Esophagus muscularis mucosa (tissue), 4 donors: Measurements from ENCODE around the gene GLS. TPM values are rescaled to one million over a fixed set of nuclear protein-coding genes. Genes with fewer than 3 reads are reported as not detected.

Source experiments
- DNase-seq: peaks from one replicate; pipeline ENCODE4 v3.0.0-alpha.2; 2017; ENCODE audit errors: extremely low spot score
- H3K27ac ChIP-seq, 4 donors: fragments of 200-600 bp; sonication (generic); replicated peaks in 1 of 4; 1 replicate in 3 of 4; 2 replicates in 1 of 4; pipeline ENCODE4 v1.5.1; 2016 to 2019; ENCODE audit warnings: mild to moderate bottlenecking in 1 of 4
- H3K27me3 ChIP-seq, 4 donors: fragments of 200-600 bp; sonication (generic); one replicate each; pipeline versions ENCODE4 v1.5.1 to v1.6.0; 2016 to 2019
- H3K36me3 ChIP-seq, 4 donors: fragments of 200-600 bp; sonication (generic); one replicate each; pipeline ENCODE4 v1.5.1; 2016 to 2019
- H3K4me1 ChIP-seq, 4 donors: fragments of 200-600 bp; sonication (generic); one replicate each; pipeline ENCODE4 v1.5.1; 2016 to 2019
- H3K4me3 ChIP-seq, 4 donors: fragments of 200-600 bp; sonication (generic); 1 replicate in 2 of 4; 2 replicates in 2 of 4; pipeline ENCODE4 v1.5.1; 2016 to 2019; ENCODE audit warnings: mild to moderate bottlenecking in 4 of 4, moderate library complexity in 1 of 4
- H3K9me3 ChIP-seq, 4 donors: fragments of 200-600 bp; sonication (generic); 1 replicate in 3 of 4; 2 replicates in 1 of 4; pipeline ENCODE4 v1.5.1; 2016 to 2019
- CTCF ChIP-seq, 3 experiments: fragments of 200-600 bp in 2 of 3; fragments of 450-650 bp in 1 of 3; sonication (generic) in 2 of 3; IDR thresholded peaks; one replicate each; pipeline ENCODE4 v1.5.1; 2017 to 2019; ENCODE audit warnings: antibody characterized with exemption in 3 of 3, mild to moderate bottlenecking in 2 of 3, moderate library complexity in 1 of 3
- EP300 ChIP-seq: sonication (generic); formaldehyde crosslinking; IDR thresholded peaks from one replicate; pipeline ENCODE4 v1.6.1; 2017; ENCODE audit warnings: antibody characterized with exemption
- POLR2A ChIP-seq: fragments of 450-650 bp; IDR thresholded peaks from one replicate; pipeline ENCODE4 v1.6.1; 2017; ENCODE audit warnings: antibody characterized with exemption, moderate library complexity, mild to moderate bottlenecking, low read depth
- POLR2AphosphoS5 ChIP-seq, 2 donors: sonication (generic); formaldehyde crosslinking; IDR thresholded peaks; one replicate each; pipeline ENCODE4 v1.6.1; 2017; ENCODE audit warnings: antibody characterized with exemption in 2 of 2
- WGBS: methylation state at CpG from one replicate; pipeline ENCODE4 v1.1.5; 2018; 5-methylcytosine and 5-hydroxymethylcytosine counted together
- intact Hi-C: fragments of 100-400 bp; cut with DNase I; formaldehyde crosslinking; loops from one replicate; pipeline ENCODE4 v1.15.1; 2023
- total RNA-seq, 4 donors: library from RNA; depleted of rRNA; stranded (reverse); fragments of >200 nt; gene quantifications; one replicate each; pipeline versions ENCODE4 v1.1.0 to v1.2.1, GENCODE V29; 2016

GLS gene
- total RNA-seq, 4 donors from 2014 or later: 93.6 to 125 (median 94.0) TPM

- TF ChIP-seq CTCF (IDR thresholded peaks at IDR 0.05) (no peak), EP300 (no peak), POLR2A (no peak), POLR2AphosphoS5 (IDR thresholded peaks at IDR 0.05) (no peak)
- intact Hi-C loops: no loop called here
- H3K9me3 ChIP-seq: no peaks in the 10 kb centered on the region
- H3K4me1 ChIP-seq: peaks cover 3 to 23% (median 14%) of the 10 kb centered on the region in 4 donors
- H3K4me3 ChIP-seq: no peak overlapping the region
- H3K27me3 ChIP-seq: no peaks in the 10 kb centered on the region
- no peak overlapping the region for H3K27ac ChIP-seq
- peaks cover 5 to 26% (median 14%) of the 10 kb centered on the region in 4 donors for H3K36me3 ChIP-seq
- no peak for DNase-seq
Observed at GRCh38 chr2:190935054-190935453, 54.4 kb downstream of the GLS start.

- WGBS: 11% methylated on average over 1 of the region's 1 CpG
- no peaks in the 10 kb centered on the region for H3K27me3 ChIP-seq
Observed at GRCh38 chr2:190938771-190939335, 58.2 kb downstream of the GLS start.

GRCh38 chr2:190940454-190940853 is 59.8 kb downstream of the GLS start:
- intact Hi-C loops: loop anchor here (10.0 kb wide), 1 partner anchor 86 kb away; no protein-coding TSS in a partner anchor
- Histone ChIP-seq H3K4me3 (no peak overlapping the region), H3K4me1 (peaks cover 3 to 34% (median 26%) of the 10 kb centered on the region in 4 donors), H3K36me3 (no peaks in the 10 kb centered on the region), H3K9me3 (no peaks in the 10 kb centered on the region), H3K27ac (no peak overlapping the region), H3K27me3 (no peaks in the 10 kb centered on the region)
- 43% methylated on average over 1 of the region's 1 CpG for WGBS
- TF ChIP-seq POLR2A: no peak
- TF ChIP-seq CTCF (IDR thresholded peaks at IDR 0.05): no peak
- no peak for TF ChIP-seq EP300
- TF ChIP-seq POLR2AphosphoS5 (IDR thresholded peaks at IDR 0.05): no peak
- DNase-seq: no peak

More at GRCh38 chr2:190938771-190939335, 58.2 kb downstream of the GLS start:
- H3K36me3 ChIP-seq: no peaks in the 10 kb centered on the region
- H3K4me1 ChIP-seq: peaks cover 3 to 34% (median 26%) of the 10 kb centered on the region in 4 donors
- H3K9me3 ChIP-seq: no peaks in the 10 kb centered on the region
- H3K27ac ChIP-seq: no peak overlapping the region
- no peak for TF ChIP-seq CTCF (IDR thresholded peaks at IDR 0.05)
- TF ChIP-seq POLR2AphosphoS5 (IDR thresholded peaks at IDR 0.05): no peak
- TF ChIP-seq POLR2A: no peak
- TF ChIP-seq EP300: no peak
- H3K4me3 ChIP-seq: no peak overlapping the region
- intact Hi-C loops: no loop called here
- DNase-seq: no peak

- Histone ChIP-seq H3K4me3 (no peak overlapping the region), H3K27ac (no peak overlapping the region), H3K9me3 (no peaks in the 10 kb centered on the region), H3K36me3 (no peaks in the 10 kb centered on the region), H3K27me3 (no peaks in the 10 kb centered on the region), H3K4me1 (peaks cover 3 to 41% (median 33%) of the 10 kb centered on the region in 4 donors)
- no peak for DNase-seq
- intact Hi-C loops: loop anchor here (10.0 kb wide), 1 partner anchor 87 kb away; no protein-coding TSS in a partner anchor
- WGBS: 96% methylated on average over 2 of the region's 2 CpGs
- TF ChIP-seq POLR2AphosphoS5 (IDR thresholded peaks at IDR 0.05) (no peak), CTCF (IDR thresholded peaks at IDR 0.05) (no peak), EP300 (no peak), POLR2A (no peak)
Observed at GRCh38 chr2:190941571-190941970, 61.0 kb downstream of the GLS start.
